ENCODE results near the gene DLG2.

Gene DLG2

GRCh38 chr11:83862691-83863090, 1764.5 kb downstream of the DLG2 start:
- no peak for DNase-seq

- DNase-seq = no peak
Observed at GRCh38 chr11:83862033-83862432, 1765.1 kb downstream of the DLG2 start.

GRCh38 chr11:83858694-83859093, 1768.5 kb downstream of the DLG2 start:
- no peak for DNase-seq

GRCh38 chr11:83855237-83855636, 1771.9 kb downstream of the DLG2 start:
- no peak for DNase-seq

- DNase-seq = no peak
Observed at GRCh38 chr11:83852775-83853442, 1774.2 kb downstream of the DLG2 start.

GRCh38 chr11:83852012-83852411, 1775.1 kb downstream of the DLG2 start:
- DNase-seq = no peak

- DNase-seq = no peak
Observed at GRCh38 chr11:83847467-83848034, 1779.6 kb downstream of the DLG2 start.

GRCh38 chr11:83845797-83846196, 1781.3 kb downstream of the DLG2 start:
- no peak for DNase-seq

GRCh38 chr11:83840326-83840725, 1786.8 kb downstream of the DLG2 start:
- DNase-seq = no peak

- no peak for DNase-seq
Observed at GRCh38 chr11:83836883-83837654, 1790.1 kb downstream of the DLG2 start.

GRCh38 chr11:83836065-83836464, 1791.1 kb downstream of the DLG2 start:
- DNase-seq = no peak

- no peak for DNase-seq
Observed at GRCh38 chr11:83835423-83835822, 1791.7 kb downstream of the DLG2 start.

GRCh38 chr11:83831929-83832328, 1795.2 kb downstream of the DLG2 start:
- DNase-seq = no peak

GRCh38 chr11:83827940-83828554, 1799.1 kb downstream of the DLG2 start:
- DNase-seq = no peak

GRCh38 chr11:83827520-83827919, 1799.6 kb downstream of the DLG2 start:
- DNase-seq = no peak

GRCh38 chr11:83826078-83826477, 1801.1 kb downstream of the DLG2 start:
- no peak for DNase-seq

- no peak for DNase-seq
Observed at GRCh38 chr11:83823461-83824025, 1803.6 kb downstream of the DLG2 start.

GRCh38 chr11:83819931-83820549, 1807.1 kb downstream of the DLG2 start:
- DNase-seq = no peak

- no peak for DNase-seq
Observed at GRCh38 chr11:83818349-83818748, 1808.8 kb downstream of the DLG2 start.

- no peak for DNase-seq
Observed at GRCh38 chr11:83816572-83817187, 1810.5 kb downstream of the DLG2 start.

- no peak for DNase-seq
Observed at GRCh38 chr11:83815736-83816135, 1811.4 kb downstream of the DLG2 start.

- no peak for DNase-seq
Observed at GRCh38 chr11:83813296-83813695, 1813.8 kb downstream of the DLG2 start.
